ENCODE measurements around the gene CACNA1E. TPM values are rescaled to one million over a fixed set of nuclear protein-coding genes. Genes with fewer than 3 reads are reported as not detected.

Gene CACNA1E
- total RNA-seq, 4 donors from 2014 or later = 0.19 to 1.3 (median 0.44) TPM; not detected in 1

DNA sequence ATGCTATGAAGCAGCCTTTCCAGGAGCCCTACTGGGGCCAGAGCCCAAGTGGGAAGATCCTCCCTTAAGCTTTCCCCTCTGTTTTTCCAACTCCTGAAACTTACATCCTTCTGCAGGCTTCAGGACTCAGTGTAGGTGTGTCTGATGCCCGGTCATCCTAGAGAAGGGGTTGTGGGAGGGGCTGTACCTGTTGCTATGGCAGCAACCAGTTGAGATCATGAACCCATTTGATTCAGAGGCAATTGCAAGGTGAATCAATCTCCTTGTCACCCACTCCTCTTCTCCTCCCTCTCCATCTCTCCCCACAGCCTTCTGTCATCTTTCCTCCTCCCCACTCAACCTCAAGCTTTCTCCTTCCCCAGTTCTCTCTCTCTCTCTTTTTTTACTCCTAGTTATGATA is 151.8 kb downstream of the CACNA1E start:
- TF ChIP-seq CTCF (IDR thresholded peaks at IDR 0.05) = no peak

DNA sequence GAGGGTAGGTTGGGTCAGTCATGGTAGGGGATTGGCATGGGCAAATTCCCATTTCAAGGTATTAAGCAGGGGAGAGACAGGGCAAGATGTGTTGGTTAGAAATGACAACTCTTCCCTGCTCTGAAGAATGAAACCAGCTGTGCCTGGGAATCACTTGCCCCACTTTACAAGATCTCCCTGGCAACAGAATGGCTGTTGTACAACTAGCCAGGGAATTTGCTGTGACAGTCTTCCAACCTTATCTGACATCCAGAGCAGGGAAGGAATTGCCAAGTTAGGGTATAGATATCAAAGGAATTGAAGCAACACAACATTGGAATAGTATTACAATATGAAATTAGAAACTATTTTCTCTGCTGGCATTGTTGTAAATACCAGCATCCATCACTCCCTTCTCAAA is 154.7 kb downstream of the CACNA1E start:
- DNase-seq (ENCODE audit: low spot score) = no peak
- no peak for ATAC-seq (ENCODE audit: low FRiP score)
- TF ChIP-seq CTCF (IDR thresholded peaks at IDR 0.05) = no peak

More for the DNA sequence above, 151.8 kb downstream of the CACNA1E start:
- no peak for DNase-seq (ENCODE audit: low spot score)
- no peak for ATAC-seq (ENCODE audit: low FRiP score)

DNA sequence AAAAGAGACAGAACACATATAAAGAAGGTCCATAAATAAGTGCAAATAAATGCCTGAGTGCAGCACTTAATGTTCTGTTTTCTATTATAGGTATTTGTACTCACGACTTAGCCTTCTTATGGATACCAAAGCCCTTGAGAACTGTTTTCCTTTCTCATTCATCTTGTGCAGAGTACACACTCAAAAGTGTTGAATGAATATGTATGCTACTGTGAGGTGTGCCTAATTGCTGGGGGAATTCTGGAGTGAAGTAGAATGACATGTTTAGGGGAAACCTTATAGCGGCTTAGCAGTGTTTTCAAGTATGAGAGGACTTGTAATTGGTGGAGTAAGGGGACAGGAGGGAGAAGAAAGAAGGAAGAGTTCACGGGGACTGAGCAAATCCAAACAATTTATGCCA is 157.6 kb downstream of the CACNA1E start:
- ATAC-seq (ENCODE audit: low FRiP score) (no peak), DNase-seq (ENCODE audit: low spot score) (no peak)
- no peak for TF ChIP-seq CTCF (IDR thresholded peaks at IDR 0.05)

DNA sequence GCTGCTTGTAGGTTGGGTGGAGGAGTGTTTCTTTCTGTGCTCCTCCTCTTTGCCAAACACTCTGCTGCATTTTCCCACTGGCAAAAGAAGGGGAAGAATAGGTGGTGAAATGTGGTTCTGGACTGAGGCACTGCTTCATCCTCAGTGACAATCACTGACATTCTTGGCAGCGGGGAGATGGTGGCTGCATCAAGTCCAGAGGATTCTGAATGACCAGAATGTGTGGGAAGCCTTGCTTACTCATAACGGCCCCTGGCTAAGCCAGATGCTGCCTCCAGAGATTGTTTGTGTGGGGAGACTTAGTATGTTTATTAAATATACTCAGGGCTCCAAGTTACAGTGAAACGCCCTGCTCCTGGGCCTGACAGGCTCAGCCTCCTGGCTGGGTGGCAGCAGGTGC is 160.3 kb downstream of the CACNA1E start:
- ATAC-seq (ENCODE audit: low FRiP score) (no peak), DNase-seq (ENCODE audit: low spot score) (no peak)

DNA sequence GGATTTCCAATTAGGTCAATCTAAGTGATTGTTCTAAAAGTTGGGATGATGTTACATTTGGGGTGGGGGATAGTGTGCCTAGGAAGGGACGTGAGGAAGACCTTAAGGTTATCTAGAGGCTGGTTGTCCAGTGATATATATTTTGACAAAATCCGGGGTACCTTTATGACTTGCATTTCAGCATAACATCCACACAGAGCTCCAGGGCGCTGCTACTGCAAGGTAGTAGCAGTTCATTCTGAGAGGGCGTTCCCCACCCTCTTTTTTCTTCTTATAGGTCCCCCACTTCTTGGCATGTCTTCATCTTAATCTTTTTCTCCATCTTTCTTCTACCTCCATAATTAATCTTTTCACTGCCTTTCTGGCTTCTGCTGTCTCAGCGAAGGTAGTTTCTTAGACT is 161.9 kb downstream of the CACNA1E start:
- no peak for ATAC-seq (ENCODE audit: low FRiP score)
- no peak for DNase-seq (ENCODE audit: low spot score)
- no peak for TF ChIP-seq CTCF (IDR thresholded peaks at IDR 0.05)

More for the DNA sequence above, 160.3 kb downstream of the CACNA1E start:
- TF ChIP-seq CTCF (IDR thresholded peaks at IDR 0.05) = no peak

GRCh38 chr1:181646710-181647109 is 163.4 kb downstream of the CACNA1E start:
- ATAC-seq (ENCODE audit: low FRiP score) (no peak), DNase-seq (ENCODE audit: low spot score) (no peak)
- TF ChIP-seq CTCF (IDR thresholded peaks at IDR 0.05) = no peak

DNA sequence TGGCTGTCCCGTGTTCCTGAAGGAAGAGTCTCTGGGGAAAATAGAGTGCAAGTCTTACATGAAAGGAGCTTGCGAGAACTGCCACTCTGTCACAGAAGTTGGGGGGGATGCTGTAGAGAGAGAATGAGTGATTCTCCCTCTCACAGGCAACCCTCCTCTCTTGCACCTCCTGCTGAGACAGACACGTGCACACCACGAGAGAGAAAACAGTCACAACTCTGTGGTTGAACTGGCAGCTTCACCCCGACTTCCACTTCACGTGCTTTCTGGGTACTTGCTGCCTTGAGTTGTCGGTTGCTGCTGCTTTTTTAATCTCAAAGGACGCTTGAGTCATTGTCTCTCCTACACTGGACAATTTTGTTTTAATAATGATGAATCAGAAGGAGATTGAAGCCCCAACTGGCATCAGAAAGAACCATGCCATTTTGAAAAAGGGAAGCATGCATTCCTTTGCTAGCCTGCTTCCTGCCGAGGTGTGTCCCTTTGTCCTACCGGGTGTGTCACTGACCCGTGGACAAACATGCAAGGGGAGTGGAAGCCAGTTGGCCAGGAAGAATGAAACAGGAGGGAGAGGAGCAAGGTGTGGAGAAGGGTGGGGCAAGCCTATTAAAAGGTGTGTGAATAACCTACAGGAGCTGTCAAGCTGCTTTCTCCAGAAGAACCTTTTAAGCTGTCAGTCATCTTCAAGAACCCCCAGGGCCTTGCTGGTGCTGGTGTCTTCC is 164.2 kb downstream of the CACNA1E start:
- no peak for DNase-seq (ENCODE audit: low spot score)
- TF ChIP-seq CTCF (IDR thresholded peaks at IDR 0.05) = no peak
- no peak for ATAC-seq (ENCODE audit: low FRiP score)
